Measurements from ENCODE around the gene GPBP1. TPM values are rescaled to one million over a fixed set of nuclear protein-coding genes. Genes with fewer than 3 reads are reported as not detected.
"Not testable (repeated sequence)": the region's sequence is repeated elsewhere in the genome, so short reads cannot be mapped to it uniquely, and the experiment has no call there.

The GPBP1 gene
- total and polyA plus RNA-seq, 12 donors, result 38.7 to 131 (median 81.7) TPM

DNA sequence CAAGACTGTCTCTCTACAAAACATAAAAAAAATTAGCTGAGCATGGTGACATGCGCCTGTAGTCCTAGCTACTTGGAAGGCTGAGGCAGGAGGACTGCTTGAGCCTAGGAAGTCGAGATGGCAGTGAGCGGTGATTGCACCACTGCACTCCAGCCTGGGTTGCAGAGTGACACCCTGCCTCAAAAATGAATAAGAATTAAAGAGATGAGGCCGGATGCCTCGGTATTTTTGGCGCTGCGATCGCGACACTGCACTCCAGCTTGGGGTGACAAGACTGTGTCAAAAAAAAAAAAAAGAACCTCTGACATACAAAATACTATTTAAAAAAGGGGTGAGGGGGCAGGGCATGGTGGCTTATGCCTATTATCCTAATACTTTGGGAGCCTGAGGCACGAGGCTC, 7.3 kb downstream of the GPBP1 start:
- Histone ChIP-seq H3K27me3 (no peaks in the 10 kb centered on the region), H3K4me3 (no peak overlapping the region), H3K4me1 (replicated peaks in 1 of 2) (peaks cover 35 to 72% of the 10 kb centered on the region in 2 donors), H3K27ac (peak overlapping the region in 1 of 5 donors; percentile 4), H3K36me3 (replicated peaks in 1 of 2) (peaks cover 0 to 8% of the 10 kb centered on the region in 2 donors), H3K9me3 (replicated peaks in 1 of 3) (no peaks in the 10 kb centered on the region)
- DNase-seq, result peak in 1 of 7 donors; percentile 32
- intact Hi-C loops (cut with DNase I), result no loop called here
- TF ChIP-seq, protein P1, sequence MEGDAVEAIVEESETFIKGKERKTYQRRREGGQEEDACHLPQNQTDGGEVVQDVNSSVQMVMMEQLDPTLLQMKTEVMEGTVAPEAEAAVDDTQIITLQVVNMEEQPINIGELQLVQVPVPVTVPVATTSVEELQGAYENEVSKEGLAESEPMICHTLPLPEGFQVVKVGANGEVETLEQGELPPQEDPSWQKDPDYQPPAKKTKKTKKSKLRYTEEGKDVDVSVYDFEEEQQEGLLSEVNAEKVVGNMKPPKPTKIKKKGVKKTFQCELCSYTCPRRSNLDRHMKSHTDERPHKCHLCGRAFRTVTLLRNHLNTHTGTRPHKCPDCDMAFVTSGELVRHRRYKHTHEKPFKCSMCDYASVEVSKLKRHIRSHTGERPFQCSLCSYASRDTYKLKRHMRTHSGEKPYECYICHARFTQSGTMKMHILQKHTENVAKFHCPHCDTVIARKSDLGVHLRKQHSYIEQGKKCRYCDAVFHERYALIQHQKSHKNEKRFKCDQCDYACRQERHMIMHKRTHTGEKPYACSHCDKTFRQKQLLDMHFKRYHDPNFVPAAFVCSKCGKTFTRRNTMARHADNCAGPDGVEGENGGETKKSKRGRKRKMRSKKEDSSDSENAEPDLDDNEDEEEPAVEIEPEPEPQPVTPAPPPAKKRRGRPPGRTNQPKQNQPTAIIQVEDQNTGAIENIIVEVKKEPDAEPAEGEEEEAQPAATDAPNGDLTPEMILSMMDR (IDR thresholded peaks at IDR 0.05), result no peak
- TF ChIP-seq POLR2A (IDR thresholded peaks at IDR 0.05), result no peak
- 56 to 73% (median 64%) methylated on average over 10 of the region's 10 CpGs for WGBS, 4 donors

DNA sequence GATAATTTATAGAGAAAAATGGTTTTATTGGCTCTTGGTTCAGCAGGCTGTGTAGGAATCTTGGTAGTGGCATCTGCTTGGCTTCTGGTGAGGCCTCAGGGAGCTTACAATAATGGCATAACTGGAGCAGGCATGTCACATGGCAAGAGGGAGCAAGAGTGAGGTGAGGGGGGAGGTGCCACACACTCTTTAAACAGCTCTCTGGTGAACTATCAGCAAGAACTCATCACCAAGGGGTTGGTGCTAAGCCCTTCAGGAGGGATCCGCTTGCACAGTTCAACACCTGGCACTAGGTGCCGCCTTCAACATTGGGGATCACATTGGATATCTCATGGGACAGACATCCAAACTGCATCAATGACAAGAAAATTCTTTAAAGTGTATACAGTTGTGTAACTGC, 10.5 kb downstream of the GPBP1 start:
- TF ChIP-seq, protein P1 (IDR thresholded peaks at IDR 0.05), result no peak
- TF ChIP-seq POLR2A (IDR thresholded peaks at IDR 0.05), result no peak
- DNase-seq, result no peak
- Histone ChIP-seq H3K27me3 (no peaks in the 10 kb centered on the region), H3K36me3 (replicated peaks in 1 of 2) (peaks cover 0 to 8% of the 10 kb centered on the region in 2 donors), H3K9me3 (replicated peaks in 1 of 3) (no peaks in the 10 kb centered on the region), H3K4me3 (no peak overlapping the region), H3K4me1 (replicated peaks in 1 of 2) (peaks cover 51 to 80% of the 10 kb centered on the region in 2 donors), H3K27ac (no peak overlapping the region)
- WGBS, 4 donors, result 92 to 97% (median 95%) methylated on average over 2 of the region's 2 CpGs
- intact Hi-C loops (cut with DNase I), result no loop called here

DNA sequence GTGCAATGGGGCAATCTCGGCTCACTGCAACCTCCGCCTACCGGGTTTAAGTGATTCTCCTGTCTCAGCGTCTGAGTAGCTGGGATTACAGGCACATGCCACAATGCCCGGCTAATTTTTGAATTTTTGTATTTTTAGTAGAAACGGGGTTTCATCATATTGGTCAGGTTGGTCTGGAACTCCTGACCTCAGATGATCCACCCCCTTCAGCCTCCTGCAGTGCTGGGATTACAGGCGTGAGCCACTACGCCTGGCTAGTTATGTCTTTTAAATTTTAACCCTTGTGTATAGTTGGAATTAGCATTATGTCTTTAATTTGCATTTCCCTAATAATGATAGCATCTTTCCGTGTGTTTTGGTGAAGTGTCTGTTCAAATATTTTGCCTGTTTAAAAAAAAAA, 11.5 kb downstream of the GPBP1 start:
- peak in 1 of 7 donors; percentile 34 for DNase-seq
- H3K4me1 ChIP-seq (replicated peaks in 1 of 2), result peaks cover 51 to 80% of the 10 kb centered on the region in 2 donors

GRCh38 chr5:57186194-57186593, 12.3 kb downstream of the GPBP1 start:
- WGBS, 4 donors, result 37 to 50% (median 43%) methylated on average over 4 of the region's 4 CpGs
- Histone ChIP-seq H3K4me1 (replicated peaks in 1 of 2) (peaks cover 52 to 80% of the 10 kb centered on the region in 2 donors), H3K4me3 (peak overlapping the region in 1 of 4 donors; percentile 24), H3K27me3 (no peaks in the 10 kb centered on the region), H3K36me3 (replicated peaks in 1 of 2) (peaks cover 0 to 8% of the 10 kb centered on the region in 2 donors), H3K27ac (peak overlapping the region; percentile 41 to 84 (median 69)), H3K9me3 (replicated peaks in 1 of 3) (no peaks in the 10 kb centered on the region)
- TF ChIP-seq, protein P1 (IDR thresholded peaks at IDR 0.05), result no peak
- TF ChIP-seq POLR2A (IDR thresholded peaks at IDR 0.05), result no peak
- intact Hi-C loops (cut with DNase I), result no loop called here
- DNase-seq, result peak in 2 of 7 donors; percentile 37 to 42

More for the DNA sequence above, 11.5 kb downstream of the GPBP1 start:
- 36 to 60% (median 46%) methylated on average over 9 of the region's 9 CpGs for WGBS, 4 donors
- no peak for TF ChIP-seq POLR2A (IDR thresholded peaks at IDR 0.05)
- TF ChIP-seq, protein P1 (IDR thresholded peaks at IDR 0.05), result no peak
- H3K27me3 ChIP-seq, result no peaks in the 10 kb centered on the region
- peaks cover 0 to 8% of the 10 kb centered on the region in 2 donors for H3K36me3 ChIP-seq (replicated peaks in 1 of 2)
- H3K9me3 ChIP-seq (replicated peaks in 1 of 3), result no peaks in the 10 kb centered on the region
- peak overlapping the region in 1 of 4 donors; percentile 31 for H3K4me3 ChIP-seq
- intact Hi-C loops (cut with DNase I), result no loop called here
- H3K27ac ChIP-seq, result peak overlapping the region; percentile 8 to 84 (median 33)

DNA sequence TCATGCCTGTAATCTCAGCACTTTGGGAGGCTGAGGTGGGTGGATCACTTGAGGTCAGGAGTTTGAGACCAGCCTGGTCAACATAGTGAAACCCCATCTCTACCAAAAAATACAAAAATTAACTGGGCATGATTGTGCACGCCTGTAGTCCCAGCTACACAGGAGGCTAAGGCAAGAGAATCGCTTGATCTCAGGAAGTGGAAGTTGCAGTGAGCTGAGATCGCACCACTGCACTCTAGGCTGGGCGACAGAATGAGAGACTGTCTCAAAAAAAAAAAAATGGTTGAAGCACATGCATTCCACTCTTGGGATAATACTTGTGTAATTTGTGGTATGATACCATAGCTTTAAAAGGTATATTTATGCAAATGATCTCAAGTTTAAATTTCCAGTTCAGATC, 14.1 kb downstream of the GPBP1 start:
- intact Hi-C loops (cut with DNase I), result not testable (repeated sequence)
- H3K4me1 ChIP-seq (replicated peaks in 1 of 2), result peaks cover 48 to 70% of the 10 kb centered on the region in 2 donors

More for the DNA sequence above, 14.1 kb downstream of the GPBP1 start:
- H3K36me3 ChIP-seq (replicated peaks in 1 of 2), result peaks cover 0 to 11% of the 10 kb centered on the region in 2 donors
- H3K27me3 ChIP-seq; DNase-seq; H3K4me3 ChIP-seq; H3K9me3 ChIP-seq (replicated peaks in 1 of 3): not testable (repeated sequence)
- peak overlapping the region in 2 of 5 donors; percentile 33 to 84 for H3K27ac ChIP-seq
- 73 to 87% (median 76%) methylated on average over 4 of the region's 4 CpGs for WGBS, 4 donors

All from adrenal gland (tissue), 12 donors.